KMS-11 (cell line): ENCODE results near the gene CC2D2A.

Experiments used
- H2AFZ ChIP-seq: fragments of 200-600 bp; sonication (generic); 2 replicates; pipeline ENCODE4 v1.6.1; 2016; ENCODE audit warnings: antibody characterized with exemption, mixed run types, low read depth
- H3K27ac ChIP-seq: fragments of 200-600 bp; sonication (generic); 2 replicates; pipeline ENCODE4 v1.6.1; 2016; ENCODE audit warnings: mild to moderate bottlenecking, mixed run types
- H3K27me3 ChIP-seq: fragments of 200-600 bp; sonication (generic); 2 replicates; pipeline ENCODE4 v1.6.1; 2017; ENCODE audit warnings: mild to moderate bottlenecking, low read depth, mixed run types, moderate library complexity; ENCODE audit not compliant: insufficient read depth
- H3K36me3 ChIP-seq: fragments of 200-600 bp; sonication (generic); 2 replicates; pipeline ENCODE4 v1.6.1; 2017; ENCODE audit warnings: mild to moderate bottlenecking, mixed run types; ENCODE audit not compliant: insufficient read depth
- H3K4me1 ChIP-seq: fragments of 200-600 bp; sonication (generic); 2 replicates; pipeline ENCODE4 v1.6.1; 2016; ENCODE audit warnings: mild to moderate bottlenecking, low read depth, mixed run types; ENCODE audit not compliant: poor library complexity, severe bottlenecking
- H3K4me2 ChIP-seq: fragments of 200-600 bp; sonication (generic); 2 replicates; pipeline ENCODE4 v1.7.0; 2016; ENCODE audit warnings: mild to moderate bottlenecking, mixed run types
- H3K4me3 ChIP-seq: fragments of 200-600 bp; sonication (generic); IDR thresholded peaks from 2 replicates; pipeline ENCODE4 v1.6.1; 2017; ENCODE audit warnings: low read depth, low read length, mixed read lengths; ENCODE audit not compliant: insufficient read depth
- H3K79me2 ChIP-seq: fragments of 200-600 bp; sonication (generic); 2 replicates; pipeline ENCODE4 v1.6.1; 2016; ENCODE audit warnings: low read depth, mixed run types; ENCODE audit not compliant: insufficient read depth
- H3K9ac ChIP-seq: fragments of 200-600 bp; sonication (generic); 2 replicates; pipeline ENCODE4 v1.6.1; 2016; ENCODE audit warnings: mild to moderate bottlenecking, mixed run types
- H4K20me1 ChIP-seq: fragments of 200-600 bp; sonication (generic); 2 replicates; pipeline ENCODE4 v1.6.1; 2016; ENCODE audit warnings: mild to moderate bottlenecking, mixed run types; ENCODE audit not compliant: insufficient read depth
- CTCF ChIP-seq: fragments of 200-600 bp; sonication (generic); conservative IDR thresholded peaks from 2 replicates; pipeline ENCODE4 v1.6.1; 2017; ENCODE audit warnings: low read depth, mild to moderate bottlenecking, antibody characterized with exemption, low read length, moderate library complexity, mixed read lengths

CC2D2A gene

GRCh38 chr4:15587649-15588048 is 118.0 kb downstream of the CC2D2A start:
- no peaks in the 10 kb centered on the region for H3K79me2 ChIP-seq
- TF ChIP-seq CTCF = no peak
- H2AFZ ChIP-seq = no peak overlapping the region
- no peak overlapping the region for H3K4me3 ChIP-seq
- no peak overlapping the region for H3K9ac ChIP-seq
- H3K4me1 ChIP-seq = no peaks in the 10 kb centered on the region
- H3K4me2 ChIP-seq = no peak overlapping the region
- no peaks in the 10 kb centered on the region for H3K27me3 ChIP-seq
- H3K27ac ChIP-seq = no peak overlapping the region
- H4K20me1 ChIP-seq = no peaks in the 10 kb centered on the region
- no peaks in the 10 kb centered on the region for H3K36me3 ChIP-seq

GRCh38 chr4:15592799-15593198 is 123.1 kb downstream of the CC2D2A start:
- no peak for TF ChIP-seq CTCF
- Histone ChIP-seq H3K36me3 (no peaks in the 10 kb centered on the region), H3K27ac (no peak overlapping the region), H3K4me2 (no peak overlapping the region), H3K9ac (no peak overlapping the region), H3K79me2 (no peaks in the 10 kb centered on the region), H3K4me3 (no peak overlapping the region), H2AFZ (no peak overlapping the region), H4K20me1 (no peaks in the 10 kb centered on the region), H3K4me1 (no peaks in the 10 kb centered on the region), H3K27me3 (no peaks in the 10 kb centered on the region)

- TF ChIP-seq CTCF = no peak
- H2AFZ ChIP-seq = no peak overlapping the region
- H3K9ac ChIP-seq = no peak overlapping the region
- H3K4me1 ChIP-seq = no peaks in the 10 kb centered on the region
- H3K36me3 ChIP-seq = no peaks in the 10 kb centered on the region
- H3K79me2 ChIP-seq = no peaks in the 10 kb centered on the region
- H3K4me2 ChIP-seq = no peak overlapping the region
- H3K27ac ChIP-seq = no peak overlapping the region
- no peak overlapping the region for H3K4me3 ChIP-seq
- no peaks in the 10 kb centered on the region for H3K27me3 ChIP-seq
- no peaks in the 10 kb centered on the region for H4K20me1 ChIP-seq
Measured at GRCh38 chr4:15598644-15599043, 129.0 kb downstream of the CC2D2A start.

GRCh38 chr4:15600176-15600575 is 130.5 kb downstream of the CC2D2A start:
- Histone ChIP-seq H3K79me2 (no peaks in the 10 kb centered on the region), H3K4me1 (no peaks in the 10 kb centered on the region), H3K27me3 (no peaks in the 10 kb centered on the region), H3K9ac (no peak overlapping the region), H2AFZ (no peak overlapping the region), H3K36me3 (no peaks in the 10 kb centered on the region), H3K4me3 (no peak overlapping the region), H4K20me1 (no peaks in the 10 kb centered on the region), H3K4me2 (no peak overlapping the region), H3K27ac (no peak overlapping the region)
- no peak for TF ChIP-seq CTCF

GRCh38 chr4:15601862-15602261 is 132.2 kb downstream of the CC2D2A start:
- no peaks in the 10 kb centered on the region for H4K20me1 ChIP-seq
- no peak overlapping the region for H3K27ac ChIP-seq
- TF ChIP-seq CTCF = no peak
- no peaks in the 10 kb centered on the region for H3K79me2 ChIP-seq
- no peak overlapping the region for H3K4me2 ChIP-seq
- no peaks in the 10 kb centered on the region for H3K4me1 ChIP-seq
- H3K9ac ChIP-seq = no peak overlapping the region
- no peak overlapping the region for H2AFZ ChIP-seq
- no peaks in the 10 kb centered on the region for H3K36me3 ChIP-seq
- no peaks in the 10 kb centered on the region for H3K27me3 ChIP-seq
- no peak overlapping the region for H3K4me3 ChIP-seq
